GM12878 (cell line): ENCODE results near the gene SLC25A13.

ENCODE experiments used
- CREB1 ChIP-seq: IDR thresholded peaks from 2 replicates; pipeline ENCODE4 v1.6.1; 2012; ENCODE audit warnings: low read depth, mild to moderate bottlenecking, inconsistent platforms
- JUND ChIP-seq: IDR thresholded peaks from 2 replicates; pipeline ENCODE4 v1.6.1; 2012; ENCODE audit warnings: low read depth, mild to moderate bottlenecking, low read length, improper control_type of control experiment, moderate library complexity
- POLR2AphosphoS5 ChIP-seq: IDR thresholded peaks from 2 replicates; pipeline ENCODE4 v1.6.1; 2011; ENCODE audit warnings: mild to moderate bottlenecking, low read length, inconsistent platforms

- TF ChIP-seq JUND (no peak), POLR2AphosphoS5 (no peak), CREB1 (no peak)
Measured at GRCh38 chr7:96200740-96201139, 121.2 kb downstream of the SLC25A13 start.
